Thoracic aorta (tissue), 2 donors: ENCODE data around the gene SH3GLB2. TPM values are rescaled to one million over a fixed set of nuclear protein-coding genes. Genes with fewer than 3 reads are reported as not detected.
"Not testable (repeated sequence)": the region's sequence is repeated elsewhere in the genome, so short reads cannot be mapped to it uniquely, and the experiment has no call there.

ENCODE experiments used
- ATAC-seq: fragments of 150-250 bp; one replicate; pipeline ENCODE4 v1.8.0; 2017; ENCODE audit warnings: low read depth; ENCODE audit not compliant: insufficient number of reproducible peaks, low FRiP score
- DNase-seq: peaks from one replicate; pipeline ENCODE4 v3.0.0-alpha.2; 2020; ENCODE audit warnings: low spot score
- H3K27ac ChIP-seq, 2 donors: fragments of 200-600 bp; sonication (generic); 1 replicate in 1 of 2; 2 replicates in 1 of 2; pipeline ENCODE4 v1.5.1; 2016; ENCODE audit warnings: mild to moderate bottlenecking in 2 of 2, moderate library complexity in 2 of 2
- H3K27me3 ChIP-seq: fragments of 200-600 bp; sonication (generic); replicated peaks from 2 replicates; pipeline ENCODE4 v1.6.0; 2016; ENCODE audit warnings: mild to moderate bottlenecking; ENCODE audit not compliant: insufficient read depth
- H3K36me3 ChIP-seq: fragments of 200-600 bp; sonication (generic); one replicate; pipeline ENCODE4 v1.5.1; 2016
- H3K4me1 ChIP-seq, 2 donors: fragments of 200-600 bp; sonication (generic); 1 replicate in 1 of 2; 2 replicates in 1 of 2; pipeline versions ENCODE4 v1.5.1 to v1.6.0; 2016; ENCODE audit warnings: low read depth in 2 of 2, mild to moderate bottlenecking in 1 of 2; ENCODE audit not compliant: control insufficient read depth in 1 of 2
- H3K4me3 ChIP-seq: fragments of 200-600 bp; sonication (generic); 2 replicates; pipeline ENCODE4 v1.5.1; 2016; ENCODE audit warnings: mild to moderate bottlenecking
- H3K9me3 ChIP-seq: fragments of 200-600 bp; sonication (generic); 2 replicates; pipeline ENCODE4 v1.5.1; 2016
- total RNA-seq, 2 donors: library from RNA; depleted of rRNA; stranded (reverse); fragments of >200 nt; gene quantifications; one replicate each; pipeline versions ENCODE4 v1.1.0 to v1.2.3, GENCODE V29; 2016
- TF ChIP-seq, protein P1 (sequence below): fragments of 200-600 bp; sonication (generic); IDR thresholded peaks from one replicate; pipeline ENCODE4 v1.5.1; 2019; ENCODE audit warnings: antibody characterized with exemption

The SH3GLB2 gene
- total RNA-seq, 2 donors from 2014 or later, result 101 to 184 TPM

DNA sequence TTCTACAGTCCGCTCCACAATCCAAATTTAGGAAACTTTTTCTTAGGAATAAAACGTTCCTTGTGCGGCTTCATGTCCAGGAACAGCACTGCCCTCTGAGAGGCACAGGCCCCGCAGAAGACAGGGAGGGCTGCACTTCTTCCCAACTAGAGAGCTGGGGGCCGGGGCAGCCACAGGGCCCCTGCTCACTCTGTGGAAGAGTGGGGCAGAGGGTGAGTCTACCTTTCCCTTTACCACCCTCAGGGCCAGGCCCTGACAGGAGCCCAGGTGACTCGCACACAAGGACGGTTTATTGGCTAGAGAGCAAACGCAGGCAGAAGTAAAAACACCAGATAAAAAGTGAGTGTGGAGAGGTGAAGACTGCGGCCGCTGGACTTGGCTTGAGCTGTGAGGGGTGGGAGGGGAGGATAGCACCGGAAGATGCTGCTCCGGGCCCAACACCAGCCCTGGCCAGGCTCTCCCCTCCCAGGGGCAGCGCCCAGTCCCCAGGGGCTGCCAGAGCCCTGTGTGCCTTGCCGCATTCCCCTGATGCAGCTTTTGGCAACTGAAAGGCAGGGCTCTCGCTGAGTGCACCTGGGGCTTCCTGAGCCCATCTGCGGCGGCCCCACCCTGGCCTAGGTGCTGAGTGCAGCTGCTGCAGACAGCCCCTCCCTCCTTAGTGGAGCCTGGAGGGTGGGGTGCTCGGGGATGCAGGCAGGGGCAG is 20.2 kb downstream of the SH3GLB2 start:
- H3K4me1 ChIP-seq, result peaks cover 14 to 25% of the 10 kb centered on the region in 2 donors
- no peaks in the 10 kb centered on the region for H3K27me3 ChIP-seq
- TF ChIP-seq, protein P1, sequence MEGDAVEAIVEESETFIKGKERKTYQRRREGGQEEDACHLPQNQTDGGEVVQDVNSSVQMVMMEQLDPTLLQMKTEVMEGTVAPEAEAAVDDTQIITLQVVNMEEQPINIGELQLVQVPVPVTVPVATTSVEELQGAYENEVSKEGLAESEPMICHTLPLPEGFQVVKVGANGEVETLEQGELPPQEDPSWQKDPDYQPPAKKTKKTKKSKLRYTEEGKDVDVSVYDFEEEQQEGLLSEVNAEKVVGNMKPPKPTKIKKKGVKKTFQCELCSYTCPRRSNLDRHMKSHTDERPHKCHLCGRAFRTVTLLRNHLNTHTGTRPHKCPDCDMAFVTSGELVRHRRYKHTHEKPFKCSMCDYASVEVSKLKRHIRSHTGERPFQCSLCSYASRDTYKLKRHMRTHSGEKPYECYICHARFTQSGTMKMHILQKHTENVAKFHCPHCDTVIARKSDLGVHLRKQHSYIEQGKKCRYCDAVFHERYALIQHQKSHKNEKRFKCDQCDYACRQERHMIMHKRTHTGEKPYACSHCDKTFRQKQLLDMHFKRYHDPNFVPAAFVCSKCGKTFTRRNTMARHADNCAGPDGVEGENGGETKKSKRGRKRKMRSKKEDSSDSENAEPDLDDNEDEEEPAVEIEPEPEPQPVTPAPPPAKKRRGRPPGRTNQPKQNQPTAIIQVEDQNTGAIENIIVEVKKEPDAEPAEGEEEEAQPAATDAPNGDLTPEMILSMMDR, result no peak
- ATAC-seq (no peak), DNase-seq (no peak)
- H3K36me3 ChIP-seq, result peaks cover 32% of the 10 kb centered on the region
- H3K9me3 ChIP-seq, result no peaks in the 10 kb centered on the region
- no peak overlapping the region for H3K4me3 ChIP-seq
- H3K27ac ChIP-seq, result peak overlapping the region; percentile 68 to 73

DNA sequence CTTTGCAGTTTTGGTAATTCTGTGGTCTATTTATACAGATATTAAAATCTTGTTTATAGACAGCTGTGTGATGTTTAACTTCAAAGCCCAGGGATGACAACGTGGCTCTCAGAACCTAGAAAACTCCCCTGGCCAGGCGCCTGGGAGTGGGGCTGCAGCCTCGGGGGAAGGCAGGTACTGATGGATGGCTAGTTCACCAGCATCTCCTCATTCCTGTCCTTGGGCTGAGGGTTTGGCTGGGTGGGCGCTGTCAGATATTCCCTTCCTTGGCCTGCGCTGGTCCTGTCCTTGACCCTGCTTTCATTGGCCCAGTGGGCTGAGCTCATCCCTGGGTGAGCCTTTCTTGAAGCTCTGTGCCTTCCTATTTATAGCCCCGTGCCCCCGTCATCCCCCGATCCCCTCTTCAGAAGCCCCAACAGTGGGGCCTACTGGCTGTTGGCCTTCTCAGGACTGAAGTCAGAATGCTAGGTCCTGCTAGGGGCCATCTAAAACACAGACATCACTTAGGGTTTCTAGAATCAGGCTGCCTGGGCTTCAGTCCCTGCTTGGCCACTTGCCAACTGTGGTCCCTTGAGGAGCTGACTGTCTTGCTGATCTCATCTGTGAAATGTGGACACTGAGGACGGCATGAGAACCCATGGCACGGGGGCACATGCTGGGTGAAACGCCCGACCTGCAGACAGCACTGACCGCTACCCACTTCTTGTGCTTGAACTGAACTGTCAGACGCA is 20.9 kb downstream of the SH3GLB2 start:
- ATAC-seq (no peak), DNase-seq (no peak)
- TF ChIP-seq, protein P1, result no peak
- peaks cover 14 to 25% of the 10 kb centered on the region in 2 donors for H3K4me1 ChIP-seq
- H3K9me3 ChIP-seq, result no peaks in the 10 kb centered on the region
- no peak overlapping the region for H3K4me3 ChIP-seq
- H3K27ac ChIP-seq, result peak overlapping the region; percentile 68 to 73
- H3K27me3 ChIP-seq, result no peaks in the 10 kb centered on the region
- peaks cover 36% of the 10 kb centered on the region for H3K36me3 ChIP-seq

DNA sequence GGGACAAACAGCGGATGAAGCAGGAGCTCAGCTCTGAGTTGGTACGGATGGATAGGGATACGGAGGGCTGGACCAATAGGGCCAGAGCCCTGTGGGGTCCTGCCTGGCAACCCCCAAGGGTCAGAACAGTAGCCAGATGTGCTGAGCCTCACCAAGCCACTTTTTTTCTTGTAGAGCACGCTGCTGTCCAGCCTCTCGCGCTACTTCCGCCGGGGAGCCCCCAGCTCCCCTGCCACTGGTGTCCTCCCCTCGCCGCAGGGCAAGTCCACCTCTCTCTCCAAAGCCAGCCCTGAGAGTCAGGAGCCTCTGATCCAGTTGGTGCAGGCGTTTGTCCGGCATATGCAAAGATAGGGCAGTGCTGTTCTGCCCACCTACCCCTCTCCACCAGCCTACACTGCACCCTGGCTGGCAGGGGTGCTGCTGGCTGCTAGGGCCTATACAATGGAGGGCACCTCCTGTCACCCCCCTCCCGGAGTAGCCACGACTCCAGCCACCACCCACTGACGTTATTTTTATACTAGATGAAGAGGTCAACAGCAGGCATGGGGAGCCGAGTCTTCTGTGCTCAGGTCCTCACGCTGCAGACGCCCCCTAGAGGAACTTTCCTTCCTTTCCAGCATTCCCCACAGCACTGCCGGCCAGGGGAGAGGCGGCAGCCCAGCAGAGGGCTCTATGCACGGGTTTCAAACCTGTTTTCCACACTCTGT is 21.6 kb downstream of the SH3GLB2 start:
- H3K27me3 ChIP-seq, result no peaks in the 10 kb centered on the region
- peak; percentile 21 for ATAC-seq
- H3K4me3 ChIP-seq, result no peak overlapping the region
- peaks cover 14 to 25% of the 10 kb centered on the region in 2 donors for H3K4me1 ChIP-seq
- H3K9me3 ChIP-seq, result no peaks in the 10 kb centered on the region
- TF ChIP-seq, protein P1, result peak; percentile 77
- peaks cover 39% of the 10 kb centered on the region for H3K36me3 ChIP-seq
- peak overlapping the region; percentile 68 to 73 for H3K27ac ChIP-seq
- DNase-seq, result no peak

DNA sequence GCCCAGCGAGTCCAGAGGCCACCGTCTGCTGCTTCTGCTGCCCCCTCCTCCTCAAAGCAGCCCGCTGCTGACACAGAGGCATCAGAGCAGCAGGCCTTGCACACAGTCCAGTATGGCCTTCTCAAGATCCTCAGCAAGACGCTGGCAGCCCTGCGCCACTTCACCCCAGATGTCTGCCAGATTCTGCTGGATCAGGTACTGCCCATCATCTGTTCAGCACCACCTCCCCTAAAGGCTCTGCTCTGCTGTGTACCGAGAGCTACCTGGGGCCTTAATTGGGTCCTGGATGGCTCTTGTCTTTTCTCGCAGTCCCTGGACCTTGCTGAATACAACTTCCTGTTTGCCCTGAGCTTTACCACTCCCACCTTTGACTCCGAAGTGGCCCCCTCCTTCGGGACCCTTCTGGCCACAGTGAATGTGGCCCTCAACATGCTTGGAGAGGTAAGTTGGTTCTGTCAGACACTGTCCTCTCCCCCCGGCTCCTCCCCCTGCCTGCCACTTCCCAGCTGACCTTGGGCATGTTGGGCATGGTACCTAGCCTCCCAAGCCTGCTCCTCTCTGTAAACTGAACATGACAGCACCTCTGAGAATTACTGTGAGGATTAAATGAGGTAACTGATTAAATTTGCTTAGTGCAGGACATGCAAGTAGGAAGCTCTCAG is 22.7 kb downstream of the SH3GLB2 start:
- peaks cover 37% of the 10 kb centered on the region for H3K36me3 ChIP-seq
- H3K27ac ChIP-seq, result peak overlapping the region in 1 of 2 donors; percentile 58
- ATAC-seq, result no peak
- TF ChIP-seq, protein P1, result no peak
- no peaks in the 10 kb centered on the region for H3K27me3 ChIP-seq
- peaks cover 14 to 25% of the 10 kb centered on the region in 2 donors for H3K4me1 ChIP-seq
- no peak for DNase-seq
- H3K4me3 ChIP-seq, result no peak overlapping the region
- H3K9me3 ChIP-seq, result no peaks in the 10 kb centered on the region

DNA sequence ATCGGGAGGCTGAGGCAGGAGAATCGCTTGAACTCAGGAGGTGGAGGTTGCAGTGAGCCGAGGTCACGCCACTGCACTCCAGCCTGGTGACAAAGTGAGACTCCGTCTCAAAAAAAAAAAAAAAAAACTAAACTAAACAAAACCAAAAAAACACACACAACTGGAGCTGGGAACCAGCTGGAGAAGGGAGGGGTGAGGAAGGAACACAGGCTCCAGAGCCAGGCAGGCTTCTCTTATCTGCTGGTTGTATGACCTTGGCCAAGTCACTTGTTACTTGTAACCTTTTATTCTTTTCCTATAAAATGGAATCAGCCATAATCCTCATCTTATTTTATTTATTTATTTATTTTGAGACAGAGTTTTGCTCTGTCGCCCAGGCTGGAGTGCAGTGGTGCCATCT is 24.0 kb downstream of the SH3GLB2 start:
- H3K4me3 ChIP-seq, H3K9me3 ChIP-seq, DNase-seq, H3K27ac ChIP-seq, ATAC-seq, H3K27me3 ChIP-seq: not testable (repeated sequence)
- Histone ChIP-seq H3K36me3 (peaks cover 47% of the 10 kb centered on the region), H3K4me1 (peaks cover 14 to 25% of the 10 kb centered on the region in 2 donors)
